SK-N-DZ (cell line): ENCODE data around the gene GAS2L3. TPM values are rescaled to one million over a fixed set of nuclear protein-coding genes. Genes with fewer than 3 reads are reported as not detected.
"Not testable (repeated sequence)": the region's sequence is repeated elsewhere in the genome, so short reads cannot be mapped to it uniquely, and the experiment has no call there.

Experiments
- DNase-seq: peaks from one replicate; pipeline ENCODE4 v3.0.0-alpha.2; 2015; ENCODE audit warnings: low spot score
- polyA plus RNA-seq, 2 experiments: library from polyadenylated mRNA; depleted of rRNA; stranded (reverse); fragments of >200 nt; gene quantifications; 2 replicates each; pipeline ENCODE4 v1.2.3, GENCODE V29; 2014

Gene GAS2L3
- 17.7 and 20.9 TPM in 2 replicates for polyA plus RNA-seq (2014; cell fraction: cytosol; rRNA removed)
- 13.5 and 18.0 TPM in 2 replicates for polyA plus RNA-seq (2014; cell fraction: nucleus; rRNA removed)

DNA sequence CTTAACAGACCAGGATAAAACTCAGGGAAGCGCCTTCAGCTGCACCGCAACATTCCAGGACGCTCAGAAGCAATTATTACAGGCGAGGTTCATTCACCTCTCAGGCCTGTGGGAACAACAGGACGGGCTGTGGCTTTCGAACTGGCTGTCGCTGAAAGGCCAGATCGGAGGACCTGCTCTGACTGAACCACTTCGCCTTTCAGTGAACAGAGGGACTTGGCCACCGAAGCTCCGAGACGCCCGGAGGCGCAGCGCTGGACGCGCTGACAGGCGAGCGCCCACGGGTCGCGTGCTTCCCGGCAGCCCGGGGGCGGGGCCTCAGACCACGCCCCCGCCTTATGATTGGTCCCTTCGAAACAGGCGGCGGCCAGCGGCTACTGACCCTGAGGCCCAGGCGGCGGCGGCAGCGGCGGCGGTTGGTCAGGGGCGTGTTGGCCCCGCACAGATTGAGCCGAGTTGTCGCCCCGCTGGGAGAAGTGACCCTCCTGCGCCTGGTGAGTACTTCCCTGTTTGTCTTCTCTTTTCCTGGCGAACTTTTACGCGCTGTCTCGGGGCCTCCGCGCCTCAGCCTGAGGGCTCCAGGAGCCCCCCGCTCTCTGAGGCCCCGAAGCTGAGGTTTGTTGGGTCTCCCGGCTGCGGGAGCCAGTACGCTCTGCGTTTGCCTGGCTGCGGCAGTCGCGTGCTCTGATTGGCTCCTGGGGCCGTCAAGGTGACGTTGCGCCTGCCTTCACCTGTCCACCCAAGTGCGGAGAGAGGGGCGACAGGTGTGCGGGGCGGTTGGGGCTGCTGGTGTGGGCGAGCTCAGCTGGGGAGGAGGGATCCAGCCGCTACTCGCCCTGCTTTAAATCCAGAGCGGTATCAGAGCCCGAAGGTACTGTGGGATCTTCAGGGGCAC is at the start of gene GAS2L3:
TSS of gene GAS2L3 (plus strand) at position 393 of the 895 bp plus-strand sequence. CDS start 21,221 bp downstream, outside the sequence.
- DNase-seq: peak; percentile 91

DNA sequence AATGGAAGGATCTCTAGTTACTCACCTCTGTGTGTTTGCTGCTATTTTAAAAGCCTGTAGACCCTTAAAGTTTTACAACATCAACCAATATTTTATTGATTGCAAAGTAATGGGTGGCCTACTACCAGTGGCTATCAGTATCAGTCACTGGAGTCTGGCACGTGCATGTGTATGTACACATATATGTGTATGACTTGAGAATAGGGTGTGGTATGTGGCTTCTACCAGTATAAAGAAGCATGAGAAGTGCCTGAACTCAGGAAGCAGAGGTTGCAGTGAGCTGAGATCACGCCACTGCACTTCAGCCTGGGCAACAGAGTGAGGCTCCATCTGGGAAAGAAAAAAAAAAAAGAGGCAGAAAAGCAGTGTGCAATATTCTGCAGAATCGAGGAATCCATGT is 45.5 kb upstream of the GAS2L3 start:
- DNase-seq: no peak

DNA sequence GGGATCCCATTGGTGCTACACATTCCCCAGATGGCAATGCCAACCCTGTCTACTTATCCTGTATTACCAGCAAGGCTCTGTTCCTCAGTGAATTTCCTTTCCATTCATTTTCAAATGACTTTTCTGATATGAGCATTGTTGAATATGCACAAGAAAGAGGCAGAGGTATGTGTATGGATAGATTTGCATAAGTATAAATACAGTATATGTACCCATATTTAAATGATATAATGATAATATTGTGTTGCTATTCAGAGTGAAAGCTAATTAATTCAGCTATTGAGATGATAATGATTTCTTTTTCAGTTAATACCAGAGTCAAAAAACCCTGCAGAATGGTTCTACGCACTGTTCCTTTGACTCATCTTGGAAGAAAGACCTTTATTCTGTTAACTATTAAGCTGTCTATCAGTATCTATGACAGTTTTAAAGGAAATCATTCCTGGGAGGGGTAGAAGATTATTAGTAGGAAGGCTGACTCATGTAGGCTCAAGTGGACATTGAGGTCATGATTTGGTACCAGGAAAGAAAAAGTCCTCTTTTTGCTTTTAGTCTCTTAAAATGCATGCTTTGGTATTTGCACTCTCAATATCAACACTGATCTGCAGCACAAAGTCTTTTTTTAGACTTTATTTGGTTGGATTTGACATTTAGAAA is 44.9 kb upstream of the GAS2L3 start:
- DNase-seq: no peak

DNA sequence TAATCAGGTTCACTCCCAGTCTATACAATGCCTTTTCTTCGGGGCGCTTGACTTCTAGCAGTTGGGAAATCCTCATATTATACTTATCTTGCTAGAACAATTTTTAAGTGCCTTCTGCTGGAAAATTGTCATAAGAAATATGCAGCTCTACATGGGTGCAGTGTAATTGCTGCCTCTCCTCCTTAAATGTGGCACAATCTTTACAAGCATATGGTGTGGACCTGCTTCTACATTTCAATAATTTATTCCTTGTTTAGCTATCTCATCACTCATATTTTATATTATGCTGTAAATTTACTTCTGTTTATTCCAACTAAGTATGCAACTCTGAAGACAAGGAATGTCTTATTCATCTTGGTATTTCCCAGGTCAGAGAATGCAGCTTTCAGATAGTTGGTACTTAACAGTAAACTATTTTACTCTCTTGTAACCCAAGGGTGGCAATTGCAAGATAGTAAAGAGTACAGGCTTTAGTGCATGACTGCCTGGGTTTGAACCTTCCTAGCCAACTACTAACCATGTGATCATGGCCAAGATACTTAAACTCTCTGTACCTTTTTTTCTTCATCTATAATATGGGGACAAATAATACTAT is 43.6 kb upstream of the GAS2L3 start:
- no peak for DNase-seq

DNA sequence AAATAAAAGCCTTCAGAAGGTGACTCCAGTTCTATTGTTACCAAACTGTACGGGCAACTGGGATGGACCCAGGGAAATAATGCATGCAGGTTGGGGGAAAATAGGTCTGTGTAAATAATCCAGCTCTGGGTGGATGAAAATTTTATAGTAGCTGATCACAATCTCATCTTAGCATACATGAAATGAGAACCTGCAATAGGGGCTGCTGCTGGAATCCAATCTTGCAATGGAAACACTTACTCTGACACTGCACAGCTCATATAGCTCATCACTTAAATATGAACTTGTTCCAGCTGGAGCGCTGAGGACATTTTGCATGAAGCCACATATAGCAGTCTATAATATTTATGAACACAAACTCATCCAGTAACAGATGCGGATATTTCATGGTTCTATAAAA is 40.1 kb upstream of the GAS2L3 start:
- DNase-seq: peak; percentile 62

DNA sequence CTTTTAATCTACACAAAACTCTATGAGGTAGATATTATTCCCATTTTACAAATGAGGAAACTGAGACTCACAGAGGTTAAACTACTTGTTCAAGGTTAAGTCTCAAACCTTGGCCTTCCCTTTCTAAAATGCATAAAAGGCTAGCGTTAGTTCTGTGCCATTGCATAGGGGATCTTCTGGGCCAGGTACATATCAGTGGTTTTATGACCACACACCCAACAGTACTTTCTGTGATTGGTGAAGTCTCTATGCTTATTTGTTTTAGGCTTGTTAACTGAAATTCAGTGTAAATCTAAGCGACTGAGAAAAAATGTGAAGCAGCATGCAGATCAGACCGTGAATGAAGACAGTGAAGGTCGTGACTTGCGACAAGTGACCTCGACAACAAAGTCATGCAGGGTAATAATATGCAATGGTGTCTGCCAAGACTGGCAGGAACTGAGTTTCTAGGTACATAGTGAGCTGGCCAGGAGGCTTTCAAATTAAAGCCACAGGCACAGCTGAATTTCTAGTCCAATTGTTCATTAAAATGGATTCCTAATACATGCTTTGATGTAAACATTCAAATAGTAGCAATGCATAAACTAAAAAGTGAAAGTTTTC is 38.8 kb upstream of the GAS2L3 start:
- DNase-seq: no peak

DNA sequence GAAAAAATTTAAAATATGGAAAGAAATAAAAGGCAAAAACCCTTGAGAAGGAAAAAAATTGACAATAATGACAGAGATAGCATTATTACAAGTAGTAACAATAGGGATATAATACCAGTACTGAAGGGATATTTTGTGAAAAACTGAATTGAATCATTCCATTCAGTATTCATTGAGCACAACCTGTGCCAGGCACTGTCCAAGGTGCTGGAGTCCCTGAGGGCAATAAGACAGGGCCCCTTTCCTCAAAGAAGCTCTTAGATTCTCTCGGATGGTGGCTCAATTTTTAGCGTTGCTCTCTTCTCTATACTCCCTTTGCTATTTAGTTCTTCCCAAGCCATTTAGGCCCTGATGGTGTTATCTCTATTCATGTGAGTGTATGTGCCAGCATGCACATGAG is 34.3 kb upstream of the GAS2L3 start:
- DNase-seq: no peak

DNA sequence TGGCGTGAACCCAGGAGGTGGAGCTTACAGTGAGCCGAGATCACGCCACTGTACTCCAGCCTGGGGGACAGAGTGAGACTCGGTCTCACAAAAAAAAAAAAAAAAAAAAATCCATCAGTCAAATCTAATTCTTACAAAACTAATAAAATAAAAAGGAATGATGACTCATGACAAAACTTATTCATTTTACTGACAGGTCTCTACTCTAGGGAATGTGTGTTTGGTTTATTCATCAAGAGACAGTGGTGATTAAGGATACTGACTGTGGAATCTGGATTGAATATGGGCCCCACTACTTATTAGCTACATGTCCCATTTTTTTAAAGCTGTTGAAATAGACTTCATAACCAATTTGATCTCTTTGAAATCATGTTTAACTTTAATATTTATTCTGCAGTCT is 29.3 kb upstream of the GAS2L3 start:
- no peak for DNase-seq

DNA sequence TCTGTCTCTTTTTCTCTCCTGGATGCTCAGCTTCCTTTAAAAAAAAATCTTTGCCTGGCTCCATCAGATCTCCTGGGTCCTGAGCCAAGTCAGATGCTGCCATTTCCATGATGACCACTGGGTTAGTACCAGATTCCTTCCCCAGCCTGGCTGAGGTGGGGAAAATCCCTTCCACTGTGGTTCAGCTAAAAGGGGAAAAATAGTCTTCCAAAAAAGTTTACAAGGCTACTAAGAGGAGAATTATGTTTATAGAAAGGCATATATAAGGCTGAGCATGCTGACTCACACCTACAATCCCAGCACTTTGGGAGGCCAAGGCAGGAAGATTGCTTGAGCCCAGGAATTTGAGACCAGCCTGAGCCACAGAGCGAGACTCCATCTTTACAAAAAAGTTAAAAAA is 28.4 kb upstream of the GAS2L3 start:
- no peak for DNase-seq

DNA sequence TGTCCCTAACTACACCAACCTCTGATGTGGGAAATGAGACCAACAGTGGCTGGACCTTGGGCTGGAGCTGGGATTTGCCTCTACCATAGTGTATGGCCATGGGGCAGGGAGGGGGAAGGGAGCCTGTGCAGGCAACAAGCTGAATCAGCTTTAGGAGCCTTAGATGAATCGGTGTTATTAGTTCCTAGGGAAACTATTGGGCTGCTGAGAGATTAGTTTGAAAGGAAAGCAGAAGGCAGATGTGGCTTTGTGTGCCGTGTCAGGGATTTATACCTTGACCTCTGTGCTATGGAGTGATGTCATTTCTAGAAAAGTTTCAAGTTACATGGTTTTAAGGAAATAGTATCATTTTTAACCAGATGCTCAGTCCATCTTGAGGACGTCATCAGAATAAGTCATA is 19.5 kb upstream of the GAS2L3 start:
- DNase-seq: no peak

DNA sequence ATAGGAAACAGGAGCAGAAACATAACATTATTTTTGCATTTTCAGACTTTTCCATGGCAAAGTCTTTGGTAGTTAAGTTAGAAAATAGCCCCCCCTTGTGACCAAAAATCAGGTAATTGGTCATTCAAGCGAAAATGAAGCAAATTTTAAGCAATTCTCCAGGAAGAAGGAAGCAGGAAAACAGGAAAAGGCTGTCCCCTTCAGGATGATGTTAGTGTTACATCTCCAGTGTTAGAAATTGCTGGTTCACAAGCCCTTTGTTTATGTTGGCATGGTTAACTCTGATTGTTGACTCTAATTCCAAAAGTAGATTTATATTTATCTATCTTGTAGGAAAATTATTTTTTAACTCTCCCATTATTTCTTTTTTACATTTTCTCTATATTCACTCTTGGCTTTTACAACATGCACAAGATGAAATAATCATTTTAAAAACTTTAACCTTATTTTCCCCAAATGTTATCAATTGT is 18.8 kb upstream of the GAS2L3 start:
- peak; percentile 86 for DNase-seq

DNA sequence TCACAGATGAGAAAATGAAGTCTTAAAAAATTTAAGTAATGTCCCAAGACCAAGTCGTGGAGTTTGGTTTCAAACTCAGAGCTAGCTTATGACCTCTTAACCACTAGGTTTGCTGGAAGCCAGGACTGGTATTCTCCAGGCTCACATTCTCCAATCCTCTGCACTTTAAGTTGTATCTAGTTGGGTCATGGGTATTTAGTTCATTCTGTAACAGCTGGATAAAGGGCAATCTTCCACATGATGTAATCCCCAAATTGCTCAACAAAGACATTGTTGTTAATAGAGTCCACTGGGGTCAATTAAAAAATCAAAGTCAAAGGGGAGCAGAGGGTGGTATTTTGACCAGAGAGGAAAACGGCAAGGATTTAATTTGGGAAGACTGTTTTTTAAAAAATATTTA is 17.8 kb upstream of the GAS2L3 start:
- no peak for DNase-seq

DNA sequence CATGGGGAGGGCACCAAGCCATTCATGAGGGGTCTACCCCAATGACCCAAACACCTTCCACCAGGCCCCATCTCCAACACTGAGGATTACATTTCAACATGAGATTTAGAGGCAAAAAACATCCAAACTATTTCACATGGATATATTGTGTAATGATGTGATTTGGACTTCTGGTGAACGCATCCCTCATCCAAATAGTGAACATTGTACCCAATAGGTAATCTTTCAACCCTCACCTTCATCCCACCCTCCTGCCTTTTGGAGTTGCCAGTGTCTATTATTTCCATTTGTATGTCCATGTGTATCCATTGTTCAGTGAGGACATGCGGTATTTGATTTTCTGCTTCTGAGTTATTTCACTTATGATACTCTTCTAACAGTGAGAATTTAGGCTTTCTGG is 16.1 kb upstream of the GAS2L3 start:
- no peak for DNase-seq

DNA sequence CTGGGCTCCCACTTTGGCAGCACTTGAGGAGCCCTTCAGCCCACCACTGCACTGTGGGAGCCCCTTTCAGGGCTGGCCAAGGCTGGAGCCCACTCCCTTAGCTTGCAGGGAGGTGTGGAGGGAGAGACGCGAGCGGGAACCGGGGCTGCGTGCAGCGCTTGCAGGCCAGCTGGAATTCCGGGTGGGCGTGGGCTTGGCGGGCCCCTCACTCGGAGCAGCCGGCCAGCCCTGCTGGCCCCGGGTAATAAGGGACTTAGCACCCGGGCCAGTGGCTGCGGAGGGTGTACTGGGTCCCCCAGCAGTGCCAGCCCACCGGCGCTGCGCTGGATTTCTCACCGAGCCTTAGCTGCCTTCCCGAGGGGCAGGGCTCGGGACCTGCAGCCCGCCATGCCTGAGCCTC is 14.2 kb upstream of the GAS2L3 start:
- not testable (repeated sequence) for DNase-seq

DNA sequence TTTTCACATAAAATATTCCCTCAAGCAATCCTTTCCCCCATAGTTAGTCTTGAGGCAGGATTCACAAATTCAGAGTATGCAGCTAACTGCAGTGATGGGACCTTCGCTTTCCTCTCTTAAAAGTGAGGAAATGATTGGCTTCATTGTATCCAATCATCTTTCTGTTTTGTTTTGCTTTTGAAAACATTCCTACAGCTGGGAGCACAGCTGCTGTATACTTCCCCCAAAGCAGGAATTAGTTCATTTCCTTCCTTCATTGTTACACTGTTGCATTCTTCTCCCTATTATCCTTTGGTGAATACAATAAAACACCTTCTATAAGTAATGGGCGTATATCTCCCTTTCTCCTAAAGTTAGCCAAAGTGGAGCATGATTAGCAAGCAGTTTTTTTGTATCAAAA is 9.4 kb upstream of the GAS2L3 start:
- no peak for DNase-seq

DNA sequence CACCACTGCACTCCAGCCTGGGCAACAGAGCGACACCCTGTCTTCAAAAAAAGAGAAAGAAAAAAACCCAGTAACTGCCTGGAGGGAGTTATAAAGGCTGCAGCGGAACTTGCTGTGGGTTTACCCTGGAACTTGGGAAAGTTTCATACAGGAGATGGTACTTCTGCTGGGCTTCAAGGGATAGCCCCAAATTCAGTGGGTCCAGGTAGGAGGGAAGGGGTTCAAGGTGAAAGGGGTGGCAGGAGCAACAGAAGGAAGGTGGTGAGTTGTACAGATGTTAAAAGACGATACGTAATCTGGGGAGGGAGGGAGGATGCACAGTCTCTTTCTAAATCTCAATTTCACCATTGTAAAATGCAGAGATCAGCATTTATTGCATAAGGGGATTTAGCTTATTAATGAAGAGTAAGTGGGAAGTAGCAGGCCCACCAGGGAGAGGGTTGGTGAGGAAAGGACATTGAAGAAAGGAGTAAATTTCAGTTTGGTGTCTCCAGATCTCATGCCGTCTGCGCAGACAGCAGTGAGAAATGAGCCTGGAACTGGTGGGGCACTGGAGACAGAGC is 8.5 kb upstream of the GAS2L3 start:
- DNase-seq: no peak

DNA sequence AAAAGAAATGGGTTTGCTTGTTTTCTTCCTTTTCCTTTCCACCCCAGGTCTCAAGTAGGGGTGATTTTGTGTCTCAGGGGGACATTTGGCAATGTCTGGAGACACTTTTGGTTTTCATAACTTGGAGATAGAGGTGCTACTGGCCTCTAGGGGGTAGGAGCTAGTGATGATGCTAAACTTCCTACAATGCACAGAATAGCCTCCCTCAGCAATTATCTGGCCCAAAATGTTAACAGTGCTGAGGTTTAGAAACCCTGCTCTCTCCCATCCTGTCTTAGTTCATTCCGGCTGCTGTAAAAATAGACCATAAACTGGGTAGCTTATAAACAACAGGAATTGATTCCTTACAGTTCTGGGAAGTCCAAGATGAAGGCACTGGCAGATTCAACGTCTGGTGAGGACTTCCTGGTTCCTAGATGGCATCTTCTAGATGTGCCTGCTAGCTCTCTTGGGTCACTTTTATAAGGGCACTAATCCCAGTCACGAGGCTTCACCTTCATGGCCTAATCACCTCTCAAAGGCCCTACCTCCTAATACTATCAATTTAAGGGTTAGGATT is 7.4 kb upstream of the GAS2L3 start:
- DNase-seq: no peak

DNA sequence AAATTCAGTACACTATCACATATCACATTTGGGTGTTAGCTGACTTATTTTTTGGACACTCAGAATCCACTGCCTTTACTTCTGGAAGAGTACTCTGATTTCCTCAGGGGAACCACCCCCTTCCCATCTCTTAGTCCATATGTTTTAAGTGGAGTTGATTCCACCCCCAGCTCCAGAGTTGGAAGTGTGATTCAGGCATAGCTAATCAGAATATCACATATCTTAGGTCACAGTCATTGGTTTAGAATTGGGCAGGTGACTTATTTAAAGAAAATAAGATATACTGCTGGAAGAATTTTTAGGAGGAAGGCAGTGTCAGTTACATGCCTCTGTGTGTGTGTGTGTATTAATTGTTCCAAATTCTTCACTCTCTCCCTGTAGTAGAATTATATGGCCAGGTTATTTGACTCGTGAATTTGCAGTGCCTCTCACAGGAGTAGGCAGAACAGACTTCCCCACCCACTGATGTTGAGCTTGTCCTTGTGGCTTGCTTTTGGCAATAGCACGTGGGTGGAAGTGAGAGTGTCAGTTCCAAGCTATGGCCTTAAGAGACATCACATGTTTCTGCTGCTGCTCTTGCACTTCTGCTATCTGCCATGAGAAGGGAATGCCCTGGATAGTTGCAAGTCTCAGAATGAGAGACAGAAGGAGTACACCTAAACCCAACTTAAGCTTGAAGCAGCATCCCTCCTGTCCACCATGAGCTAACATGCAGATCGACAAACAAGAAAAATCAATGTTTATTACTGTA is 6.4 kb upstream of the GAS2L3 start:
- no peak for DNase-seq

DNA sequence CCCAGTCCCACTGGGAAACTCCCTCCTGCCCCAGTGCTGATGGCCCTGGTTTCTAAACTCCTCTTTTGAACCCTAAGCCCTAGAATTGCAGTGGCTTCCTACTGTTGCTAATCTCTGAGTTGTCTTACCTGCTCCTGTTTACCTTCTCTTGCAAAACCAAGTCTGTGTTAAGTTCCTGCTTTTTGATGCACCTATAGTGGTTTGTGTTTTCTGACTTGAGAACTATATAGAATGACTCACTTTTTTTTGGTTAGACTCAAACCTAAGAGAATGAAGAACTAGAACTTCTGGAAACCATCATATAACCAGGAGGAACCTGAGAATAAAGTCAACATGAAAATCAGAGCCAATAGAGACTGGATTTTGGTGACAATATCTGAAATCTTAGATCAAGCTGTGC is 5.5 kb upstream of the GAS2L3 start:
- DNase-seq: no peak

DNA sequence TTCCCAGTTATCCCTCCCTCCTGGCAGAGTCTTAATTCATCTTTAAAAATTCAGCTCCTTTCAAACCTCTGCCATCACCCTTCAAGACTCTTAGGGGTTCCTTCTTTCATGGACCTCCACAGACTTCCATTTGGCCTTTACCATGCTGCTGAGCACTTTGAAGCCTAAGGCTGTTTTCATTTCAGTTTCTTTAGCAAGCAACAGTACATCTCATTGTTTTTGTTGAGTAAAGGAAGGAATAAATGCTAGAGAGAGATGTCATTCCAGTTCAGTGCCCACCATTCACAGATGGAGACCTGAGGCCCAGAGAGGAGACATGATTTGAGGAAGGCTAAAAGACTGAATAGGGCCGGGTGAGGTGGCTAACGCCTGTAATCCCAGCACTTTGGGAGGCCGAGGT is 1.3 kb upstream of the GAS2L3 start:
- no peak for DNase-seq
